Astrocyte of the cerebellum (primary cell): ENCODE measurements around the gene MLPH.

Experiments used
- DNase-seq: peaks from one replicate; pipeline ENCODE4 v3.0.0-alpha.2; 2011; ENCODE audit warnings: low read depth
- H3K4me3 ChIP-seq: 2 replicates; pipeline ENCODE4 v1.5.1; 2011; ENCODE audit warnings: mild to moderate bottlenecking, low read depth, low read length, moderate library complexity
- in situ Hi-C: cut with HindIII; loops from 2 replicates; pipeline ENCODE4 v1.10.0; 2017; ENCODE audit warnings: low sequenced_read_pairs
- TF ChIP-seq, protein P1 (sequence below): IDR thresholded peaks from 2 replicates; pipeline ENCODE4 v1.5.1; 2012; ENCODE audit warnings: low read length, low read depth, moderate library complexity, mild to moderate bottlenecking; ENCODE audit errors: missing control alignments

The MLPH gene

DNA sequence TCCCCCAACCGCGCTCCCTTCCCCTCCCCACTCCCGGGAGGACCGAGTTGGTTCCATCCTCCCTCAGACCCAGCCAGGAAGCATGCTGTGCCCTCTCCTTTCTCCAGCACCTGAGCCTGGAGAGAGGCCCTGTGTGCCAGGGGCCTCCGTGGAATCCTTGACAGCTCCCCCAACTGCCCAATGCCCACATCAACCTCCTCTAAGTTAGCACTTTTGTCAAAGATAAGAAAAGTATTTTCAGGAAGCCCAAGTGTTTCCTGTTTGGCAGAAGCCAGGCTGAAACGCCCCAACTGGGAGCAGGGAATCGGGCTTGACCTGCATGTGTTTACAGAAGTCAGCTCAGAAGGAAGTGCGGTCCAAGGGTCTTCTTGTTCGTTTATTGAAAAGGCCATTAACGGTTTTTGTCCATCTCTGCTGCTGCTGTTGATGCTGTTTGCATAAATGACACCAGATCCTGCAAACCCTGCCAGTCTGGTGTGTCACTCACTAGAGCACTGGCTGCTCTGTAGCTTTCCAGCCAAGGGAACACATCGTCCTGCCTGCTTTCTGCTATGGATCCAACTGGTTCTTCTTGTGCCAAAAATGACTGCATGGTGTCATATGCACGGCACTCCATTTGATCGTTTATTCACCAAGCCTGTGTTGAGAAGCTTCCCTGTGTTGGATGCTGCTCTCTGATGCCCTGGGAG, 37.7 kb upstream of the MLPH start:
- TF ChIP-seq, protein P1, sequence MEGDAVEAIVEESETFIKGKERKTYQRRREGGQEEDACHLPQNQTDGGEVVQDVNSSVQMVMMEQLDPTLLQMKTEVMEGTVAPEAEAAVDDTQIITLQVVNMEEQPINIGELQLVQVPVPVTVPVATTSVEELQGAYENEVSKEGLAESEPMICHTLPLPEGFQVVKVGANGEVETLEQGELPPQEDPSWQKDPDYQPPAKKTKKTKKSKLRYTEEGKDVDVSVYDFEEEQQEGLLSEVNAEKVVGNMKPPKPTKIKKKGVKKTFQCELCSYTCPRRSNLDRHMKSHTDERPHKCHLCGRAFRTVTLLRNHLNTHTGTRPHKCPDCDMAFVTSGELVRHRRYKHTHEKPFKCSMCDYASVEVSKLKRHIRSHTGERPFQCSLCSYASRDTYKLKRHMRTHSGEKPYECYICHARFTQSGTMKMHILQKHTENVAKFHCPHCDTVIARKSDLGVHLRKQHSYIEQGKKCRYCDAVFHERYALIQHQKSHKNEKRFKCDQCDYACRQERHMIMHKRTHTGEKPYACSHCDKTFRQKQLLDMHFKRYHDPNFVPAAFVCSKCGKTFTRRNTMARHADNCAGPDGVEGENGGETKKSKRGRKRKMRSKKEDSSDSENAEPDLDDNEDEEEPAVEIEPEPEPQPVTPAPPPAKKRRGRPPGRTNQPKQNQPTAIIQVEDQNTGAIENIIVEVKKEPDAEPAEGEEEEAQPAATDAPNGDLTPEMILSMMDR, result no peak
- DNase-seq, result no peak
- H3K4me3 ChIP-seq, result no peak overlapping the region
- in situ Hi-C loops, result no loop called here

DNA sequence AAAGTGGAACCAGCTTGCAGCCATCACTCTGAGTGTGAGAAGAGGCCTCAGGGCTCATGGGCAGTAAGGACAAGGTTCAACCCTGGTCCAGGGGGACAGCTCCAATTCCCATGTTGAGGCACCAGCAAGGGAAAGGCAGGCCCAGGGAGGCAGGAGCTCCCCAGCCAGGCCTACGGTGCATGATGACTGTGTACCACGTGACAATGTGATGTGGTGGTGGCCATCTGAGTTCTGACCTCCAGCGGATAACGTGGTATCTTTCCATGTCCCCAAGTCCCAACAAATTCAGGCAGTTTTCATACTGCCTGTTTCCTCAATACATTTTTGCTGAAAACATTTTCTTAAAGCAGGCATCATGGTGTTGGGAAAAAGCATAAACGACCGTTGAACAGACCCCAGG, 36.9 kb upstream of the MLPH start:
- H3K4me3 ChIP-seq, result no peak overlapping the region
- TF ChIP-seq, protein P1, result no peak
- no peak for DNase-seq
- in situ Hi-C loops, result no loop called here

DNA sequence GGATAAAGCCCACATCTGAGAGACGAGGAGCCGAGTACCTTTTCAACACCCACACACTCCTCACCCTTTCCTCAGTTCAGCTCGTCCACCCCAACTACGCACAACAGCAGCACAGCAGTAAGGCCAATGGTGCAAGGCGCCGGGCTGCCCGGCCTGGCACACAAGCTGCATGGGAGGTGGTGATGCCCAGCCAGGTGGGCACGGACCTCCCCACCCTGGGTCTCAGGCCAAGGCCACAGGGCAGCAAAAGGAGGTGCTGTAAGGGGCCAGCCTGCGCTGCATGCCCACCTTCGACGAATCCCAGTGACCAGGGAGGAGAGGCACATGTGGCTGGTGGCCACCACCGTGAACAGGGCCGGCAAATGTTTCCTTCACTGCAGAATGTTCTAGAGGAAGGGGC, 36.5 kb upstream of the MLPH start:
- DNase-seq, result no peak
- no peak overlapping the region for H3K4me3 ChIP-seq
- in situ Hi-C loops, result no loop called here

DNA sequence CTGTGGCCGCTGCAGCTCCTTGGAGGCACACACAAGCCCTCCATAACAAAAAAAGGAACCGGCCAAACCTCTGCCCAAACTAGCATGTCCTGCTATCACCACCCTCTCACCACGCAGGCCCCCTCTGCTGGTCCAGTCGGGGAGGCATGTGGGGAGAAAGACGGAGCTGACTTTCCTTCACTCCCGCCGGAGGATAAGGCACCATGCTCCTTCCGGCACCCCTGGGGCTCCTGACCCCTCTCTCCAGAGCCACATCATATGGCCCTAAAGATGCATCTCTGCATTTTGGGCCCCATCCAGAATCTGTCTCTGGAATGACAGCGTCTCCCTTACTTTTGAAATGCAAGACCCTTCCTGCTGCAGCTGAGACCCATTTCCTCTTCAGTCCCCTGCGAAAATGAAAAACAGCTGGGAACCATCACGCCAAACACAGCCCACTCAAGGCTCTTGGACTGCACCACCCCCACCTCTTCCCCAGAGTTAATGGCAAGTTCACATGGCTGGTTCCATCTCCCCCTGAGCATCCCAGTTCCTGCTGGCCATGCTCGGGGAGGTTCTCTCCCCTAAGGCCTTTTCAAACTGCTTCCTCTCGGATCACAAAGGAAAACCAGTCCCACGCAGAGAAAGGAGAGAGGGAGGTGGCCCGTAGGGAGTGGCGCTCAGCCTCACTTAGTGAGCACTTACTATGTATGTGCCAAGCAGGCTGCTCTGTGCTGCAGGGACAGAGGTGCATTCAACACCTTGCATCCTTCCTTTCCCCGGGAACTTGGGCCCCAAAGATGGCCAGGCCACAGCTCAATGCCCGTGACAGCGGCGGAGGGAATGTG, 35.2 kb upstream of the MLPH start:
- TF ChIP-seq, protein P1, result peak; percentile 28
- no peak for DNase-seq
- in situ Hi-C loops, result no loop called here
- H3K4me3 ChIP-seq, result no peak overlapping the region

More for the DNA sequence above, 36.5 kb upstream of the MLPH start:
- TF ChIP-seq, protein P1, result no peak

DNA sequence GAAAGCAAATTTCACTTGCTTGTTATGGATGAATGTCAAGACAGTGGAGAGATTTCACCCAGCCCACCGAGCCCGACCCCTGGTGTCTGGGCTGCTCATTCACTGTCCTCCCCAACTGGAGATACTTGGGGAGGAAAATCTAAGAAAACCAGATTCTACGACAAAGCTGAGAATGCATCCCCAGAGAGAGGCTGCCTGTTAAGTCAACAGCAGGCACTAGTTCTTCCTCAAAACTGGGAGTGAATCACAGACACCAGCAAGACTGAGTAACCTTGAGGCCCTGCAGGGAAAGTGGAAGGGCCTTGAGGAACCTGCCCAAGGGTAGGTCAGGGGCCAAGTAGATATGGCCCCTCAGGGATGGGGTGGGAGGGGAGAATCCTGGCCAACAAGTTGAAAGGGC, 34.2 kb upstream of the MLPH start:
- no peak for DNase-seq
- no peak overlapping the region for H3K4me3 ChIP-seq
- in situ Hi-C loops, result no loop called here
- TF ChIP-seq, protein P1, result no peak

DNA sequence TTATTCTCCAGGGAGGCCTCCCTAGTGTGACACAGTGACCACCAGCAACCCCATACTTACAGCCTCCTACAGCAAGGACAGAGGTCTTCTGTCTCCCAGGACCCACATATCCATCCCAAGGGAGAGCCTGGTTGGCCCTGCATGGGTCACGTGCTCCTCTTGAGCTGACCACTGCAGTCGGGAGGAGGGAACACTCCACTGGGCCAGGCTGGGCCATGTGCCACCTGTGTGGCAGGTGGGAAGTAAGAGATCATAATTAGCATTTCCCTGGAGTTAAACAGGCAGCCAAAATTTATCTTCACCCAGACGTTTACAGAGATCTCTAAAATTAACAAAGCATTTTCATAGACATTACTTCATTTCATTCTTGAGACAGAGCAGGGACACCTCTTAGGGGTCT, 33.4 kb upstream of the MLPH start:
- no peak overlapping the region for H3K4me3 ChIP-seq
- TF ChIP-seq, protein P1, result no peak
- no peak for DNase-seq
- in situ Hi-C loops, result no loop called here
